ENCODE data around the gene CLCA2.

The CLCA2 gene, protein sequence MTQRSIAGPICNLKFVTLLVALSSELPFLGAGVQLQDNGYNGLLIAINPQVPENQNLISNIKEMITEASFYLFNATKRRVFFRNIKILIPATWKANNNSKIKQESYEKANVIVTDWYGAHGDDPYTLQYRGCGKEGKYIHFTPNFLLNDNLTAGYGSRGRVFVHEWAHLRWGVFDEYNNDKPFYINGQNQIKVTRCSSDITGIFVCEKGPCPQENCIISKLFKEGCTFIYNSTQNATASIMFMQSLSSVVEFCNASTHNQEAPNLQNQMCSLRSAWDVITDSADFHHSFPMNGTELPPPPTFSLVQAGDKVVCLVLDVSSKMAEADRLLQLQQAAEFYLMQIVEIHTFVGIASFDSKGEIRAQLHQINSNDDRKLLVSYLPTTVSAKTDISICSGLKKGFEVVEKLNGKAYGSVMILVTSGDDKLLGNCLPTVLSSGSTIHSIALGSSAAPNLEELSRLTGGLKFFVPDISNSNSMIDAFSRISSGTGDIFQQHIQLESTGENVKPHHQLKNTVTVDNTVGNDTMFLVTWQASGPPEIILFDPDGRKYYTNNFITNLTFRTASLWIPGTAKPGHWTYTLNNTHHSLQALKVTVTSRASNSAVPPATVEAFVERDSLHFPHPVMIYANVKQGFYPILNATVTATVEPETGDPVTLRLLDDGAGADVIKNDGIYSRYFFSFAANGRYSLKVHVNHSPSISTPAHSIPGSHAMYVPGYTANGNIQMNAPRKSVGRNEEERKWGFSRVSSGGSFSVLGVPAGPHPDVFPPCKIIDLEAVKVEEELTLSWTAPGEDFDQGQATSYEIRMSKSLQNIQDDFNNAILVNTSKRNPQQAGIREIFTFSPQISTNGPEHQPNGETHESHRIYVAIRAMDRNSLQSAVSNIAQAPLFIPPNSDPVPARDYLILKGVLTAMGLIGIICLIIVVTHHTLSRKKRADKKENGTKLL

DNA sequence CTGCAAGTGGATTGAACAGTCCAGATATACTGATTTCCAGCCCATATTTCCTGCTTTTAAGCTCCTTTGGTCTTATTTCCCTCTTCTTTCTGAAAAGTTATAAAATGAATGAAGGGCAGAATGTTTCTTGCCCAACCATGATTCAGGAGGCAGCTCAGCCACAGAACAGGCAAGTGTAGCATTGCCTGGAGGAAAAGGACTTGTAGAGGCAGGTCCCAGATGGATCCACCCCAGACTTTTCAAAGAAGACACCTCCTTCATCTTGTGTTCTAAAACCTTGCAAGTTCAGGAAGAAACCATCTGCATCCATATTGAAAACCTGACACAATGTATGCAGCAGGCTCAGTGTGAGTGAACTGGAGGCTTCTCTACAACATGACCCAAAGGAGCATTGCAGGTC lies at the start of gene CLCA2:
Gene CLCA2, plus strand, starts transcription at position 299 of the 400 bp plus-strand sequence. Its CDS starts 77 bp downstream, at position 376.
- no peak for DNase-seq (ENCODE audit: low read depth)

DNA sequence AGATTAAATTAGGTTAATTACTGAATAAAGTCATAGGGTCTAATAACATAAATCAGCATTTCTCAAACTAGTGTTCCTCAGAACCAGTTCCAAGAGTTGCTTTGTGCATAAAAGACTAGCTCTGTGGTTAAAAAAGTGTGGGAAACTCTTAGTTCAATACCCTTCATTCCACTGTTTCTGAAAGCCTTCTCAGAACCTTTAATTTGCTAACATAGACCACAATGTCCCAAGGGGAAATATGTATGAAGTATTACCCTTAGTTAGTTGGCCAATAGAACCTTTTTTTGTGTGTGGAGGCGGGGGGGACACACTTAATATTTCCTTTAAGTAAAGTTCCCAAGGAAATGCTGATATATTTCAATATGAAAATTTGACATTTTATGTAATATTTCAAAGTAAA lies 48.3 kb upstream of the CLCA2 start:
- no peak for DNase-seq (ENCODE audit: low read depth)

DNA sequence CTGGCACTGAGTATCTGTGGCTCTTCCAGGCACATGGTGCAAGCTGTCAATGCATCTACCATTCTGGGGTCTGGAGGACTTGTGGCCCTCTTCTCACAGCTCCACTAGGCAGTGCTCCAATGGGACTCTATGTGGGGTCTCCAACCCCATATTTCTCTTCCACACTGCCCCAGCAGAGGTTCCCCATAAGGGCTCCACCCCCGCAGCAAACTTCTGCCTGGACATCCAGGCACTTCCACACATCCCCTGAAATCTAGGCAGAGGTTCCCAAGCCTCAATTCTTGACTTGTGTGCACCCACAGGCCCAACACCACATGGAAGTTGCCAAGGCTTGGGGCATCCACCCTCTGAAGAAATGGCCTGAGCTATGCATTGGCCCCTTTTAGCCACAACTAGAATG lies 46.6 kb upstream of the CLCA2 start:
- DNase-seq (ENCODE audit: low read depth): no peak

DNA sequence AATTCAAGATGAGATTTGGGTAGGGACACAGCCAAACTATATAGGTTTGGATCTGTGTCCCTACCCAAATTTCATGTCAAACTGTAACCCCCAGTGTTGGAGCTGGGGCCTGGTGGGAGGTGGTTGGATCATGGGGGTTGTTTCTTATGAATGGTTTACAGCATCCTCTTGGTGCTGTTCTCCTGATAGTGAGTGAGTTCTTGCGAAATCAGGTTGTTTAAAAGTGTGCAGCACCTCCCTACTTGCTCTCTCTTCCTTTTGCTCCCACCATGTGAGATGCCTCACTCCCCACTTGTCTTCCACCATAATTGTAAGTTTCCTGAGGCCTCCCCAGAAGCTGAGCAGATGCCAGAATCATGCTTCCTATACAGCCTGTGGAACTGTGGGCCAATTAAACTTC lies 45.2 kb upstream of the CLCA2 start:
- DNase-seq (ENCODE audit: low read depth): no peak

DNA sequence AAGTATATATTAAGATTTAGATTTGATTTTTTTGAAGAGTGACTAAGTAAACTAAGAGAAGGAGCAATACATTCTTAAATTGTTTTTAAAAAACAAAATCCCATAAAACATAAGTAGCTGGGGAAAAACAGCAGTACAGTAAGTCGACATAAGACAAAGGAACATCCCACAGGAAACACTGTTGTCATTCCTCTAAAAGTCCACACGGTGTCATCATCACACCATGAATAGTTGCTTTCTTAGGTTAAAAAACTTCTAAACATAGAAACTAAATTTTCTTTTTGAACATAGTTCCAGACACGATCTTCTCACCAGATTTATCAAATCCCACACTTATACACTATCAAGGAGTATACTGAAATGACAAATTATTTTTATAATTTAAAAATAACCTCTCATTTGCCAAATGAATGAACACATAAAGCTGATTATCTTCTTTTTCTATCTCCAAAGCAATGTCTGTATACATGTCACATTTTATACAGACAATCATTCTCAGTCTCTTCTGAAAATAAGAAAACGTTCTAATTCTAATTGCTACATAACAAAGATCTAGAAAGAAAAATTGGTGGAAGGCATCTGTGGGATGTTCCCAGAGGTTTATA lies 43.6 kb upstream of the CLCA2 start:
- peak; percentile 27 for DNase-seq (ENCODE audit: low read depth)

DNA sequence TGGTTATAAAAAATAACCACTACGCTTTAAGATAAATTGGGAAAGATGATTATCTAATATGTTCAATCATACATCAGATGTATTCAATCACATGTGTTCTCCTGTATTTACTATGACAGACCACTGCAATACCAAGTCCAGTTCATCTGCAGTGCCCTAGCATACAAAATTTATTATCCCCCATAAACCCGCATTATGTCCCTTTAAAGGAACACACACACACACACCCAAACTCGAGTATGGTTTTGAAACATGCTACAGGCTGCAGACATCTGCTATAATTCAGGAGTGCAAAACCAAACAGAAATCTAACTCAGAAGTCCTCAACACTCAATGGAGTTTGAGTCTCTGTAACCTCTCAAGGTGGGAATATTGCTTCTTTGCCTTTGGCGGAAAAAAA lies 42.7 kb upstream of the CLCA2 start:
- DNase-seq (ENCODE audit: low read depth): no peak

DNA sequence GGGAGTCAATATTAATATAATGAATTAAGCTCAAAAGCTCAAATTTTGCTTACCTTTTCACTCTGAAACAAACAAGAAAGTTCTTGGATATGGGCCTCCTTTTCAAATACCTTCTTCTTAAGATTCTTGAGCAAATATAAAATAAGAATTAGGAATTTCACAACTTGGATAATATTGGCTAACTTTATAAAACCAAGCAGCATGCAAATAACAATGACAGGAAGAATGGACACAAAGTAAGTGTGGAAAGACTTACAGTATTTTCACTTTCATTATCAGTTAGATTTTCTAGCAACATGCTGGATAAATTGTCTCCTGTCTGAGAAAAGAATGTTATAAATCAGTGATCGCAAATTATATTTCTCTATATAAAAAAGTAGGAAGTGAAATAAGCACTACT lies 41.1 kb upstream of the CLCA2 start:
- DNase-seq (ENCODE audit: low read depth): no peak

DNA sequence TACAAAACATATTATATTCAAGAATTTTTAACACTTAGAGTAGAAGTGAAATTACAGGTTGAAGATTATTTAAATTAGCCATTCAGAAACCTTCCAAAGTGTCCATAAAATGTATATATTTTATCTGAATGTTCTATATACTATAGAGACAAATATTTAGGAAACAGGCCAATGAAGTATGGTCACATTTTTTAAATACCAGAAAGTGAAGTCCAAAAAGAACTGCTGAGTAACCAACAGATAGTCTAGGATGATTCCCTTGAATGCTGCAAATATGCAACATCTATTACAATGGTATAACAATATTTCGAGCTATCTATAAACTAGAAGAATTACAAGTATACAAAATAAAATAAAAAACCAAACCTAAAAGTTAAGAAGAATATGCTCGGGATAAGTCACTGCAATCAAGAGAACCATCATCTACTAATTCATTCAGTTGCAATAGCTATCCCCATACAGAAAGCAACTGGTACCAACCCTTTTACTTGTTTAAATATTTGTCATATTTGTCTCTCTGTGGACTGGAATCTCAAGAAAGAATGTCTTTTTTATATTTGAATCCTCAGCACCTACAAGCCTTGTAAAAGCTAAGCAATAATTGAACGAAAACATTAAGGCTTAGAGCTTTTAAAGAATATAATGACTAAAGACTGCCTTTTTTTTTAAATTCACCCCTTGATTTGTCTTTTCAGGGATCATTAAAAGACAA lies 35.9 kb upstream of the CLCA2 start:
- DNase-seq (ENCODE audit: low read depth): no peak

DNA sequence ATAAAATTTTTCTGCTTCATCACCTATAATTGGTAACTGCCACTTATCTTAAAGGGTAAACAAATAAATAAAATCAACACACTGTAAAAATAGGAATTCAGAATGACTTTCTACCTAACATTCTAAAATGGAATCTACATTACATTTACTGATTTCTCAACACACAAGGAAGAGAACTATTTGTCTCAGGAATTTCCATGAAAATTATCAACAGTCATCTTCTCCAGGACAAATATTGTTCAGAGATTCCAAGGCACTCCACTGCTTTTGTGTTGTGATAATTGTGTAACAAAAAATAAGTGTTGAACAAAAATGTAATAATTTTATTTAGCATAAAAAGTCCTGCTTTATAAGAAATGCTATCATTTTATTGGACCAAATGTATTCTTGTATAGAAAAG lies 35.2 kb upstream of the CLCA2 start:
- no peak for DNase-seq (ENCODE audit: low read depth)

DNA sequence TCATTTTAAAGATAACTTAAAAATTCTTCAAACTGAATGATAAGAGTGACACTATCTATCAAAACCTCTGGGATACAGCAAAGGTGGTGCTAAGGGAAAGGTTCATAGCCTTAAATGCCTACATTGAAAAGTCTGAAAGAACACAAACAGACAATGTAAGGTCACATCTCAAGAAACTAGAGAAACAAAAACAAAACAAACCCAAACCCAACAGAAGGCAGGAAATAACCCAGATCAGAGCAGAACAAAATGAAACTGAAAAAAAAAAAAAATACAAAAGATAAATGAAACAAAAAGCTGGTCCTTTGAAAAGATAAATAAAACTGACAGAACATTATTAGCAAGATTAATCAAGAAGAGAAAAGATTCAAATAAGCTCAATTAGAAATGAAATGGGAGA lies 34.7 kb upstream of the CLCA2 start:
- DNase-seq (ENCODE audit: low read depth): no peak

DNA sequence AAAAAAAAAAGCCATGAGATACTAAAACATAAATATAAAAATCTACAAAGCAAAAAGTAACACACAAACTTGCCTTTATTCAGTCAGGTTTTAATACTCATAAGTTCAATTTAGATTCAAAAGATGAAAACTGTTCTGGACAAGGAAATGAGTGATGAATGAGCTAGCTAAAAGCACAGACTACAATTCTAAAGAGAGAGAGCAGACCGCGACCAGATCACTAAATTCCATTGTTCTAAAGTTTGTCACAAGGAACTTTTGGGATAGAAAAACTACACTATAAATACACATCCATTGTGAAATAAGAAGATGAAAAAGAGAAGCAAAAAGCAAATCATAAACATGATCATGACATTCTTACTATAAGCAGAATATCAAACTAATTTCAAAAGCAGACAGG lies 29.6 kb upstream of the CLCA2 start:
- no peak for DNase-seq (ENCODE audit: low read depth)

DNA sequence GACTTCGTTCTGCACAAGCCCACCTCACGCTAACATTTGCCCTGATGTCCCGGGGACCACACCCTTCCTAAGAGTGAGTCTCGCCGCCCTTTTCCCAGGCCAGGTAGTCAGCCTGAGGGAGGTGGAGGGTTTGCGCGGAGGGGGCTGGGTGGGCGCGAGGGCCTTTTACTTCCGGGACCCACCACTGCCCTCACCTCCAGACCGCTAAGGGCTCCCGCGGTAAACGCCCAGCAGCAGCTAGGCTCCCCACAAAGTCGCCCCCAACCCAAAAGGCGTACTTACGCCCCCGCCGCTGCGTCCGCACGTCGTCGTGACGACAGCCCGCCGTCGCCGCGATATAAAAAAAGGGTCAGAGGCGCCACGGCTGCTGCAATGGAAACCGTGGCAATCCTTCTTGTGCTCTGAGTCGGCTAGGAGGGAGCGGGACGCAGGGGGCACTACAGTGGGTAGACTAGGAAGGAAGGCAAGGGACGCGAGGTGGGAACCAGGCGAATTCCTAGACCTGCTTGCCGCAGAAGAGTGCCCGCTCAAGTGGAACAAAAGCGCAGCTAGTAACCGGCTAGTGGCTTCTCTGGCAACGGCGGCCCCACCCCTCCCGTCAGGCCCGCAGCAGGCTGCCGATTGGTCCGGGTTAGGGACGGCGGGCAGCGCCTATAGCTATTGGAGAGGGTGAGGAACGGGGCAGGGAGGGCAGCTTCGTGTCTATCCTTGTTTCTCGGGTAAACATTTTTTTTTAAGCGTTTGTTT lies 28.0 kb upstream of the CLCA2 start, which contains the start of gene ODF2L:
Gene ODF2L, minus strand, starts transcription at position 573 of the 747 bp plus-strand sequence. CDS start 9,296 bp downstream, outside the sequence.
- DNase-seq (ENCODE audit: low read depth): peak; percentile 39

DNA sequence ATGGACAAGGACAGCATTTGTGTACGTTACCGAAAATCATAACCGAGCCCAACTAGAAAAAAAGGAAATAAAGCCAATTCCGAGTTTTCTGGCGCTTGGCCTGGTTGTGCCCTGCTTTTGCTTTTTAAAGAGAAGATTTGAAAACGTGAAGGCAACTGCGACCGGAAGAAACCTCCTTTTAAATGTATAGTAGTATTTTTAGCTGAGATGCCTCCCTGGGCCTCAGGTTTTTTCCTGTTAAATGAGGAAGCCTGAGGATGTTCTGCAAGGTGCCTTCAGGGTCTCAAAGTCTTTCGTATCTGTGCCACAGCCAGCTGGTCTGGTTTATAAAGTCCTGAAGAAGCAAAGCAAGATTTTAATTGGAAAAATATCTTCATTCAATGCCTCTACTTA lies 27.5 kb upstream of the CLCA2 start:
- peak; percentile 9 for DNase-seq (ENCODE audit: low read depth)

DNA sequence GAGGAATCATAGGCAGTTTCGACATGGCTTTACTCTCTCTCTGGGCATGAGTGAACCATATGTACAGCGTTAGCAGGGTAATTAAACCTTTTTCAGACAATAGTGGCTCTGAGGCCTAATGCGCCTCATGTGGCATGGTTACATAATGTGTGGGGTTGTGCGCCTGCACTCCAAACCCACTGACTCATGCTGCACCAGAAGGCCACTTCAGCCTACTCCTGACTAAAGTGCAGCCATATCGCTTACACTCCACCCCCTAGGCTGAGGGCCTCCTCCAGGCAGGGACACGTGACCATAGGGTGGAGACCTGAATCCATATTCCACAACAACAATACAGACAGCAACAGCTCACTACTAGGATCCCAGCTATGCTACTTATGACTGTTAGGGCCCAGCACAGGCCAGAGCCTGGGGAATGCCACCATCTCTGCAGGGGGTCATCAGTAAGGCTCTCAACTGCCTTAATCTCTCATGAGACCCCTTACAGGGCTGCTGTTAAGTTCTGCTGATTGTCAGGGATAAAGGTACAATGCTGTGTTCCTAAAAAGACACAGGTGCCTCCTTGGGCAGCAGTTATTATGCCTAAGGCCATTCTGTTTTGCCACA lies 14.5 kb upstream of the CLCA2 start:
- DNase-seq (ENCODE audit: low read depth): no peak

DNA sequence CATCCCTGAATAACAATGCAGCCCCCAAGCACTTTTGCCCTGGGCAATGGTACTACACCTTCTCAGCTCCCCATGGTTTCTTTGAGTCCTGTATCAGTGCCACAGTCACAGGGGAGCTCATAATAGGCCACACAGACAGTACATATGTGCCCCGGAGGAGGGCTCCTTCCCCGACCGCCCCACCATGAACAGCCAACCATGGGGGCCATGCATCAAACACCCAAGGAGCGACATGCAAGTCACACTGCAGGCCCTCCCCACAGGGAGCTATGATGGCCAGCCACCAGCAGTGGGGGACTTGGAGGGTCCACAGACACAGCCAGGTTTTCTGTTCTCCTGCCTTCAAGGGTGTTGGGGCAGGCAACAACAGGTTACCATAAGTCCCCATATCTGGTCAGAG lies 13.1 kb upstream of the CLCA2 start:
- DNase-seq (ENCODE audit: low read depth): no peak

DNA sequence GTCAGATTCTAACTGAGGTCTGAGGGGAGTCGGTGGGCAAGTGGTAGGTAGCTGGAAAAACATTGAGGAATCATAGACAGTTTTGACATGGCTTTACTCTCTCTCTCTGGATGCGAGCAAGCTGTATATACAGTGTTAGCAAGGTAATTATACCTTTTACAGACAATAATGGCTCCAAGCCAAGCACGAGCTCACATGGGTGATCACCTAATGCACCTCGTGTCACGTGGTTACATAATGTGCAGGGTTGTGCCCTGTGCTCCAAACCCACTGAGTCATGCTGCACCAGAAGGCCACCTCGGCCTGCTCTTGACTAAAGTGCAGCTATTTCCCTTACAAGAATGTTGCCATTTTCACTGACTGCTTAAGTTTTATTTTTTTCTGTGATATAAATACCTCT lies 7.6 kb upstream of the CLCA2 start:
- DNase-seq (ENCODE audit: low read depth): no peak

DNA sequence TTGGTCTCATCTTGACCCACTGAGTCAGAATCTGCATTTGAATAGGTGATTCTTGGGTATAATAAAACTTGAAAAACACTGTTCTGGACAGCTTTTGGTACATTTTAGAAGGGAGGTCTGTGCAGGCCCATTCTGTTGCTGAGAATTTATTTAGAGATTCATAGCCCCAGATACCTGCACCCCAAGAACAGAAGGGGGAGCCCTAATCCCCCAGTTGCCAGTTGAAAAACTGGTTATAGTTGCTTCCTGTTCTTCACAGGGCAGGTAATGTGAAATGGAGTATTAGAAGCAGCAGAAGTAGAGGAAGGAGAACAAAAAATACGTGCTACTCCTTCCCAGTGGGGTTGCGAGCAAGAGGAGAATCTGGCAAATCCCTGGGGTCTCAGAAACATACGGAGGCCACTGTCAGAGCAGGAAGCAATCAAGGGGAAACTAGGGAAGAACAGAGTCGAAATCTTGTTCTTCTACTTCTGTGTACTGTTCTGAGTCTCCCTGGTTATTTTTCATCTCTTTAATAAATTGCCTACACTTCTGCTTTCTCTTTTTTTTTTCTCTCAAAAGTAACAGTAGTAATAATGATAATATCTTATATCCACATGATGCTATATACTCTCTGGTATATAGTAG lies 4.6 kb upstream of the CLCA2 start:
- no peak for DNase-seq (ENCODE audit: low read depth)

DNA sequence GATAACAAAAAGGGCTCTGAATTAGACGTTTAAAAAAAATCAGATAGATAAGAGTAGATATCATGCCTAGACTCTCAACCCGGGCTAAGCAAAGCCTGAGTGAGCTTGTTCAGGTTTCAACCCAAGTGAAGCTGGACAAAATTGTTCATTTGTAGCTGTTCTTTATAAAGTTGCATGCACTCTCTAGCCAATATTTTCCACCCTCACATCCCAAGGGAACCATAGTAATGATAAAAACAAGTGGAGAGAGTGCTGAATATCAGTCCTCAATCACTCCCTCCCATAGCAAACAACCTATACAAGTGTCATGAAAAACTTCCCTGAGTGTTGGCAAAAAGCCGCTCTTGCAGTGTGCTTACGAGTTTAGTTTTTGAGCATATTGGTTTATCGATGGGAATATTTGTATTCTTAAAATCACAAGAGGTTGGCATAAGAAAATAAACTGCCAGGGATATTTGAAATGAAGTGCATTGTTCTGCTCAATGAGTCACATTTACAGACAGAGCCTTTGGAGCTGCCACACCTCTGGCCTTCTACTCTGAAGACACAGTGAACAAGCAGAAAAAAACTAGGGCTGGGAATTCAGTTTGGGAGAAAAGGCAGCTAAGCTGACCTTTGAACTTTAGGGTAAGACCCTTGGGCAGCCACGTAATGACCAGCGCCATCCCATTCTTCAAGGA lies 2.2 kb upstream of the CLCA2 start:
- DNase-seq (ENCODE audit: low read depth): no peak

DNA sequence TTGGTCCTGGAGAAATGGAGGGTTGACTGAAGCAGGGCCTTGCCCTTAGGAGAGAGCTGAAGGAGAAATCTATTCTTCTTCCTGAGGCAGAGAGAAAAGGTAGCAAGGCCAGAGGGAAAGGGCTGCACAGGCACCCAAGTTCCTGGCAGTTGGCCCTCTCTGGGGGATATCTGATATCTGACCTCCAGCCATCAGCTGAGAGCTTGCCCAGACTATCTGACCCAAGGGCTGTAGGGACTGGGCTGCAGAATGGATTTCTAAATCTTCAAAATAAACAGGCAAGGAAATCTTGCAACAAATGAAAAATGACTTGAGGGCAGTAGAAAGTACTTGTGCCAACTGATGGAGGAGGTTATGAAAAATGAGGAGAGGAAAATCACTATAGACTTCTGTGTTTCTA lies 498 bp upstream of the CLCA2 start:
- no peak for DNase-seq (ENCODE audit: low read depth)

Measured in CMK (cell line).